Psoas muscle (tissue), 8 donors: Measurements from ENCODE around the gene SLC3A2. TPM values are rescaled to one million over a fixed set of nuclear protein-coding genes. Genes with fewer than 3 reads are reported as not detected.
A peak's percentile ranks its signal among the peaks of the same experiment; 100 is the strongest.

Experiments used
- ATAC-seq, 4 donors: fragments of 200-7000 bp; cut with Tn5 transposase; one replicate each; pipeline ENCODE4 v1.9.1; 2020; ENCODE audit warnings: moderate library complexity in 3 of 4, mild to moderate bottlenecking in 2 of 4
- DNase-seq, 2 donors: peaks; one replicate each; pipeline ENCODE4 v3.0.0-alpha.2; 2020
- H3K27ac ChIP-seq: fragments of 200-600 bp; one replicate; pipeline ENCODE4 v1.8.0; 2022
- H3K27me3 ChIP-seq, 3 donors: fragments of 200-600 bp in 1 of 3; one replicate each; pipeline versions ENCODE4 v1.6.1 to v1.8.0; 2013 to 2022; ENCODE audit warnings: low read length in 2 of 3, mild to moderate bottlenecking in 2 of 3, moderate library complexity in 1 of 3; ENCODE audit not compliant: insufficient read depth in 3 of 3
- H3K36me3 ChIP-seq, 2 donors: fragments of 200-600 bp in 1 of 2; one replicate each; pipeline versions ENCODE4 v1.6.1 to v1.8.0; 2013 to 2022; ENCODE audit warnings: low read depth in 1 of 2, mild to moderate bottlenecking in 1 of 2, moderate library complexity in 1 of 2; ENCODE audit not compliant: insufficient read depth in 1 of 2
- H3K4me1 ChIP-seq: fragments of 200-600 bp; one replicate; pipeline ENCODE4 v1.8.0; 2022
- H3K4me3 ChIP-seq: fragments of 200-600 bp; one replicate; pipeline ENCODE4 v1.8.0; 2022; ENCODE audit warnings: mild to moderate bottlenecking
- H3K9me3 ChIP-seq: fragments of 200-600 bp; one replicate; pipeline ENCODE4 v1.8.0; 2022
- WGBS, 3 donors: extraction: QIAGEN DNeasy Blood & Tissue Kit; methylation state at CpG; one replicate each; pipeline versions ENCODE4 v1.1.6 to v1.1.7; 2013; 5-methylcytosine and 5-hydroxymethylcytosine counted together
- intact Hi-C, 2 donors: fragments of 100-400 bp; cut with DNase I; formaldehyde crosslinking; loops; one replicate each; pipeline versions ENCODE4 v1.11.0 to v1.14.2; 2022
- polyA plus RNA-seq, 3 donors: library from polyadenylated mRNA; stranded (reverse); fragments of 200-250 nt; gene quantifications; one replicate each; pipeline ENCODE4 v1.2.3, GENCODE V29; 2013
- total RNA-seq, 4 donors: library from RNA; stranded (reverse); fragmentation: NEBNext Ultra II Directional in 2 of 4; extraction: Animal tissue kit (Norgen Biotek cat#: 25700) in 2 of 4; gene quantifications; one replicate each; pipeline versions ENCODE4 v1.2.1 to v1.2.4, GENCODE V29; 2021 to 2023
- TF ChIP-seq, protein P1 (sequence below): fragments of 200-600 bp; IDR thresholded peaks from one replicate; pipeline ENCODE4 v1.8.0; 2022; ENCODE audit warnings: antibody characterized with exemption
- donor health status: healthy with polysubstance abuse.
- donor health status: DM: no; HTN: no; CAD: no; lungs with moderate emphysema.
- donor health status: Bipolar disorder and iron deficiency.
- donor health status: healthy.
- donor health status: DM: yes; HTN: yes; CAD: no.
- donor health status: DM: no; HTN: no; CAD: no.
- donor health status: DM: no; HTN: no; CAD: no.
- donor health status: DM: yes; HTN: yes; CAD: no.

Gene SLC3A2
- total and polyA plus RNA-seq, 7 donors = 62.6 to 374 (median 163) TPM

DNA sequence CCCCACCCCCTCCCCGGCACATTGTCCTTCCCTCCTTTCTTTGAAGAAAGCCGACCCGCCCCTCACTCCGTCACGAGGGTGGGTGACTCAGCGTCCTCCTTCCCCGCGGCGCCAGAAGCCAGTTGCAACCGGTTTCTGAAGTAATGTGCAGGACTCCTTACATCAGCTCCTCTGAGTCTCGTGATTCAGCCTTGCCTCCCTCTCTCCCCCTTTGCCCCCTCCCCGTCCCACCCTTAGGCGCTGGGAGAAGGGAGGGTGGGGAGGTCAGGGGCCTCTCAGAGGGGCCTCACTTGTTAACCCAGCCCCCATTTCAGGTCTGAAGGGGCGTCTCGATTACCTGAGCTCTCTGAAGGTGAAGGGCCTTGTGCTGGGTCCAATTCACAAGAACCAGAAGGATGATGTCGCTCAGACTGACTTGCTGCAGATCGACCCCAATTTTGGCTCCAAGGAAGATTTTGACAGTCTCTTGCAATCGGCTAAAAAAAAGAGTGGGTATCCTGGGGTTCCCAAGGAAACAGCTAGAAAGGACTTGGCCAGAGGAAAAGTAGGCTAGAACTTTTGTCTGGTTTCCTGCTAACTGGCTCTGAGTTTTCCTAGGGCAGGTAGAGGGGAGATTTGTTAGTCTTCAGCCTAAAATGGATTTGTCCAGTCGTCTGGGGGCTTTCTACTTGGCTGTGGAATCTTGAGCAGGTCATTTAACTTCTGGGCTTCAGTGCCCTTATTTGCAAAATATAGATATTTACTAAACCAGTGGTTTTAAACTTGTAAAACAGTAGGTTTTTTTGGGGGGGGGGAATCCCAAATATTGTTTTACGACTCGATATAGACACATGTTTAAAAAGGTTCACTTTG lies 1.1 kb downstream of the SLC3A2 start:
- peak; percentile 96 to 97 for DNase-seq
- 6 to 9% (median 7%) methylated on average over 17 to 21 of the region's 21 CpGs for WGBS, 3 donors
- Histone ChIP-seq H3K36me3 (peaks cover 17 to 49% of the 10 kb centered on the region in 2 donors), H3K9me3 (no peaks in the 10 kb centered on the region), H3K27me3 (no peaks in the 10 kb centered on the region), H3K4me3 (peak overlapping the region; percentile 99), H3K27ac (peak overlapping the region; percentile 100), H3K4me1 (peaks cover 41% of the 10 kb centered on the region)
- TF ChIP-seq, protein P1, sequence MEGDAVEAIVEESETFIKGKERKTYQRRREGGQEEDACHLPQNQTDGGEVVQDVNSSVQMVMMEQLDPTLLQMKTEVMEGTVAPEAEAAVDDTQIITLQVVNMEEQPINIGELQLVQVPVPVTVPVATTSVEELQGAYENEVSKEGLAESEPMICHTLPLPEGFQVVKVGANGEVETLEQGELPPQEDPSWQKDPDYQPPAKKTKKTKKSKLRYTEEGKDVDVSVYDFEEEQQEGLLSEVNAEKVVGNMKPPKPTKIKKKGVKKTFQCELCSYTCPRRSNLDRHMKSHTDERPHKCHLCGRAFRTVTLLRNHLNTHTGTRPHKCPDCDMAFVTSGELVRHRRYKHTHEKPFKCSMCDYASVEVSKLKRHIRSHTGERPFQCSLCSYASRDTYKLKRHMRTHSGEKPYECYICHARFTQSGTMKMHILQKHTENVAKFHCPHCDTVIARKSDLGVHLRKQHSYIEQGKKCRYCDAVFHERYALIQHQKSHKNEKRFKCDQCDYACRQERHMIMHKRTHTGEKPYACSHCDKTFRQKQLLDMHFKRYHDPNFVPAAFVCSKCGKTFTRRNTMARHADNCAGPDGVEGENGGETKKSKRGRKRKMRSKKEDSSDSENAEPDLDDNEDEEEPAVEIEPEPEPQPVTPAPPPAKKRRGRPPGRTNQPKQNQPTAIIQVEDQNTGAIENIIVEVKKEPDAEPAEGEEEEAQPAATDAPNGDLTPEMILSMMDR = no peak
- ATAC-seq = peak; percentile 79 to 85 (median 83)
- intact Hi-C loops = loop anchor here in 1 of 2 donors (2.0 kb wide), 1 partner anchor 41 kb away; no protein-coding TSS in a partner anchor

DNA sequence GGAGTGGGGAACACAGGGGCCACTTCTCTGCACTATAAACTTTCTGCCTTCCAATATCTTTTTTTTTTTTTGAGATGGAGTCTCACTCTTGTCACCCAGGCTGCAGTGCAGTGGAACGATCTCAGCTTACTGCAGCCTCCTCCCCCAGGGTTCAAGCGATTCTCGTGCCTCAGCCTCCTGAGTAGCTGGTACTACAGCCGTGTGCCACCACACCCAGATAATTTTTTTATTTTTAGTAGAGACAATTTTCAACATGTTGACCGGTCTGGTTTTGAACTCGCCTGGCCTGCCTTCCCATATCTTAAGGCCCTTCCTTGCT lies 1.7 kb downstream of the SLC3A2 start:
- peaks cover 44% of the 10 kb centered on the region for H3K4me1 ChIP-seq
- H3K27me3 ChIP-seq = no peaks in the 10 kb centered on the region
- peaks cover 21 to 55% of the 10 kb centered on the region in 2 donors for H3K36me3 ChIP-seq
- no peak for DNase-seq
- H3K27ac ChIP-seq = peak overlapping the region; percentile 100
- WGBS, 3 donors = 52 to 69% (median 60%) methylated on average over 6 of the region's 6 CpGs
- ATAC-seq = no peak
- H3K4me3 ChIP-seq = peak overlapping the region; percentile 99
- no peaks in the 10 kb centered on the region for H3K9me3 ChIP-seq
- TF ChIP-seq, protein P1 = no peak
- intact Hi-C loops = no loop called here

DNA sequence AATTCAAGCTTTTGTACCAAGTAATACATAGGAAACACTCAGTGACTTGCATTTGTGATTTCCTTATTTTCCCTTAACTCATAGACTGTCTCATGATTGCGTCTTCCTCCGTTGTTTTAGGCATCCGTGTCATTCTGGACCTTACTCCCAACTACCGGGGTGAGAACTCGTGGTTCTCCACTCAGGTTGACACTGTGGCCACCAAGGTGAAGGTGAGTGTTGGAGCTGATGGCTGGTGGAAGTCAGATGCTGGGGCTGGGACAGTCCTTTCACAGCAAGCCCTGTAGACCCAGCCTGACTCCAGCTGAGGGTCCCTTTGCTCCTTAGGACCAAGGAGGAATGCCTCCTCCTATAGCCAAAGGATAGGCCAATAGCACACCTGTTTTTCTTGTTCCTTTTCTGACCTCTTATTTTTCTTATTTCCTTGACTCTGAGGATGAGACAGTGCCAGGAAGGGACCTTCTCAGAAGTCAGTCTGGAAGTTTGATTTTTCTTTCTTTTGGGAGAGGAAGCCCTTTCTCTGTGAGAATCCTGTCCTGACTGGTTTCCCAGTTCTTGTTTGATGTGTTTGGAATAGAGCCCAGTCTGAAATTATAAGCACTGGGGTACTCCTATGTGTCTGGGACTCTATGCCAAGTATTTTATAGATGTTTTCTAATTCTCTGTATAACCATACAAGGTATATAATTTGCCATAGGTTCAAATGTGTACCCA lies 2.2 kb downstream of the SLC3A2 start:
- Histone ChIP-seq H3K9me3 (no peaks in the 10 kb centered on the region), H3K36me3 (peaks cover 21 to 60% of the 10 kb centered on the region in 2 donors), H3K27ac (peak overlapping the region; percentile 100), H3K4me3 (peak overlapping the region; percentile 99), H3K4me1 (peaks cover 44% of the 10 kb centered on the region), H3K27me3 (no peaks in the 10 kb centered on the region)
- intact Hi-C loops = no loop called here
- WGBS, 3 donors = 78 to 79% (median 78%) methylated on average over 5 of the region's 5 CpGs
- ATAC-seq (no peak), DNase-seq (no peak)
- TF ChIP-seq, protein P1 = no peak

DNA sequence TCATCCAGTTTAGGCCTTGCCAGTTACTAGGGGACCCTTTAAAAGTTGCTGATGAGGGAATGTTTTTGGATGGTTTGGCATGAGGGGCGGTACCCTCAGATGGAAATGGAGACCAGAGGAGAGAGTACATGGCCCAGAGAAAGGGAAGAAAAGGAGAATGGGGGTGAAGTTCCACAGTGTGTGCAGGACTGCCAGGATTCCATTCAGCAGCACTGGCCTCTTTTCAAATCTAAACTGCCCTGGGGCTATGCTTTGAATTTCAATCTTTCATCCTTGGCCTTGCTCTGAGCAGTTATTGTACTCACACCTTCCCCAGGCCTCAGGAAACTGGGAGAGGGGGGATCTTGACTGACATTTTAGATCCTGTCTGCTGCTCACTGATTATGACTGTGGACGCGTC lies 3.0 kb downstream of the SLC3A2 start:
- DNase-seq (no peak), ATAC-seq (no peak)
- TF ChIP-seq, protein P1 = no peak
- no peak overlapping the region for H3K27ac ChIP-seq
- WGBS, 3 donors = 83 to 90% (median 89%) methylated on average over 3 of the region's 3 CpGs
- H3K27me3 ChIP-seq = no peaks in the 10 kb centered on the region
- H3K4me1 ChIP-seq = peaks cover 44% of the 10 kb centered on the region
- intact Hi-C loops = no loop called here
- H3K36me3 ChIP-seq = peaks cover 21 to 68% of the 10 kb centered on the region in 2 donors
- H3K9me3 ChIP-seq = no peaks in the 10 kb centered on the region
- H3K4me3 ChIP-seq = peak overlapping the region; percentile 99
